ENCODE results near the gene WSCD2.

Gene WSCD2

GRCh38 chr12:108129017-108129812 lies at the start of gene WSCD2:
TSS of gene WSCD2 (plus strand) at chr12:108129288. CDS start at chr12:108195833, 66,545 bp downstream.
- DNase-seq: no peak

GRCh38 chr12:108079721-108080120 lies 49.4 kb upstream of the WSCD2 start:
- DNase-seq: no peak

GRCh38 chr12:108080363-108080762 lies 48.7 kb upstream of the WSCD2 start:
- no peak for DNase-seq

GRCh38 chr12:108082485-108082884 lies 46.6 kb upstream of the WSCD2 start:
- DNase-seq: no peak

- no peak for DNase-seq
Measured at GRCh38 chr12:108087900-108088299, 41.2 kb upstream of the WSCD2 start.

GRCh38 chr12:108090107-108090899 lies 38.8 kb upstream of the WSCD2 start:
- DNase-seq: no peak

GRCh38 chr12:108090932-108091678 lies 38.0 kb upstream of the WSCD2 start:
- DNase-seq: no peak

- no peak for DNase-seq
Measured at GRCh38 chr12:108091679-108092051, 37.4 kb upstream of the WSCD2 start.

- DNase-seq: no peak
Measured at GRCh38 chr12:108093209-108093608, 35.9 kb upstream of the WSCD2 start.

GRCh38 chr12:108094056-108094649 lies 34.9 kb upstream of the WSCD2 start:
- no peak for DNase-seq

GRCh38 chr12:108097160-108097911 lies 31.8 kb upstream of the WSCD2 start:
- DNase-seq: no peak

- DNase-seq: no peak
Measured at GRCh38 chr12:108098374-108098773, 30.7 kb upstream of the WSCD2 start.

- DNase-seq: no peak
Measured at GRCh38 chr12:108099073-108099472, 30.0 kb upstream of the WSCD2 start.

GRCh38 chr12:108099778-108100489 lies 29.2 kb upstream of the WSCD2 start:
- DNase-seq: no peak

- DNase-seq: no peak
Measured at GRCh38 chr12:108101605-108102175, 27.4 kb upstream of the WSCD2 start.

GRCh38 chr12:108102363-108102762 lies 26.7 kb upstream of the WSCD2 start:
- no peak for DNase-seq

- no peak for DNase-seq
Measured at GRCh38 chr12:108103087-108103486, 26.0 kb upstream of the WSCD2 start.

- DNase-seq: no peak
Measured at GRCh38 chr12:108103517-108103916, 25.6 kb upstream of the WSCD2 start.

- no peak for DNase-seq
Measured at GRCh38 chr12:108104657-108105056, 24.4 kb upstream of the WSCD2 start.

GRCh38 chr12:108106599-108106998 lies 22.5 kb upstream of the WSCD2 start:
- DNase-seq: no peak

GRCh38 chr12:108107293-108107692 lies 21.8 kb upstream of the WSCD2 start:
- no peak for DNase-seq
